ENCODE measurements around the gene ATP1A1. TPM values are rescaled to one million over a fixed set of nuclear protein-coding genes. Genes with fewer than 3 reads are reported as not detected.

Gene ATP1A1
- total RNA-seq, 1 experiment from 2014 or later = 181 TPM

GRCh38 chr1:116424438-116424837 is 51.4 kb downstream of the ATP1A1 start:
- POLR2A ChIA-PET (ENCODE audit: unreplicated experiment) = no interaction called here
- H2AFZ ChIP-seq (ENCODE audit: low read length) = no peak overlapping the region
- no peaks in the 10 kb centered on the region for H3K27me3 ChIP-seq (ENCODE audit: low read length)
- no TSS peak for BruUV-seq (replicated peaks)
- no peak overlapping the region for H3K9ac ChIP-seq (ENCODE audit: low read length)
- H3K4me2 ChIP-seq (ENCODE audit: low read length) = no peak overlapping the region
- TF ChIP-seq CTCF (conservative IDR thresholded peaks at IDR 0.05; ENCODE audit: low read depth, low read length) (no peak), EZH2 (IDR thresholded peaks at IDR 0.05; ENCODE audit: low read length, unreplicated experiment) (no peak)
- H3K4me3 ChIP-seq (ENCODE audit: low read length) = no peak overlapping the region
- intact Hi-C loops (cut with micrococcal nuclease) = no loop called here
- no peaks in the 10 kb centered on the region for H3F3A ChIP-seq (ENCODE audit: low read length, unreplicated experiment)
- no peaks in the 10 kb centered on the region for H3K9me3 ChIP-seq (ENCODE audit: low read length)
- no peaks in the 10 kb centered on the region for H3K79me2 ChIP-seq (ENCODE audit: low read length)
- CTCF ChIA-PET = no interaction called here
- DNase-seq (no peak), ATAC-seq (no peak)
- H3K36me3 ChIP-seq (ENCODE audit: low read depth, low read length) = no peaks in the 10 kb centered on the region
- H3K9me2 ChIP-seq (replicated peaks; ENCODE audit: low read length) = no peaks in the 10 kb centered on the region
- H3K27ac ChIP-seq (ENCODE audit: low read length) = no peak overlapping the region
- no peaks in the 10 kb centered on the region for H4K20me1 ChIP-seq (ENCODE audit: low read length)
- H3K4me1 ChIP-seq (ENCODE audit: insufficient read depth, low read length) = no peaks in the 10 kb centered on the region

DNA sequence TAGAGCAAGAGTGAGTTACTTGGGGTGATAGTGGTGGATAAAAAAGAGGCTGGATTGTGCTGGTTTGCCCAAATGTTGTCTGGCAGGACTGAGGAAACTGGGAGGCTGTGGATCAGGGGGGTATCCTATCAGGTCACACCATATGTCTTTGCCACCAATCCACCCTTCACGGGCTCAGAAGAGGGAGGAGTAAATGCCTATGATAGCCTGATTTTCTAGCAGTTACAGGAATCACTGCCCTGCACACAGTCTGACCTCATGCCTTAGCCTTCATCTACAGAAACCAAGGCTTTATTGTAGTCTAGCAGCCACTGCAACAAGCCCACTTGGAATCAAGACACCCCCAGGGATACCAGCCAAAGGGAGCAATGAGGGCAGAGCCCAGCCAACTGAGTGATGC is 51.8 kb downstream of the ATP1A1 start:
- Histone ChIP-seq H3K9me2 (replicated peaks; ENCODE audit: low read length) (no peaks in the 10 kb centered on the region), H3F3A (ENCODE audit: low read length, unreplicated experiment) (no peaks in the 10 kb centered on the region), H3K4me3 (ENCODE audit: low read length) (no peak overlapping the region), H3K79me2 (ENCODE audit: low read length) (no peaks in the 10 kb centered on the region), H3K27ac (ENCODE audit: low read length) (no peak overlapping the region), H2AFZ (ENCODE audit: low read length) (no peak overlapping the region), H3K36me3 (ENCODE audit: low read depth, low read length) (no peaks in the 10 kb centered on the region), H3K9me3 (ENCODE audit: low read length) (no peaks in the 10 kb centered on the region), H3K4me1 (ENCODE audit: insufficient read depth, low read length) (no peaks in the 10 kb centered on the region), H3K27me3 (ENCODE audit: low read length) (no peaks in the 10 kb centered on the region), H3K9ac (ENCODE audit: low read length) (no peak overlapping the region), H4K20me1 (ENCODE audit: low read length) (no peaks in the 10 kb centered on the region), H3K4me2 (ENCODE audit: low read length) (no peak overlapping the region)
- ChIA-PET POLR2A (ENCODE audit: unreplicated experiment) (no interaction called here), CTCF (no interaction called here)
- ATAC-seq = no peak
- TF ChIP-seq EZH2 (IDR thresholded peaks at IDR 0.05; ENCODE audit: low read length, unreplicated experiment) = no peak
- TF ChIP-seq EZH2phosphoT487 (IDR thresholded peaks at IDR 0.05; ENCODE audit: borderline replicate concordance, low read length) = no peak
- TF ChIP-seq CTCF (conservative IDR thresholded peaks at IDR 0.05; ENCODE audit: low read depth, low read length) = no peak
- intact Hi-C loops (cut with micrococcal nuclease) = no loop called here
- no TSS peak for BruUV-seq (replicated peaks)
- DNase-seq = no peak

GRCh38 chr1:116425987-116426386 is 52.9 kb downstream of the ATP1A1 start:
- POLR2A ChIA-PET (ENCODE audit: unreplicated experiment) = no interaction called here
- TF ChIP-seq EZH2 (IDR thresholded peaks at IDR 0.05; ENCODE audit: low read length, unreplicated experiment) (no peak), CTCF (conservative IDR thresholded peaks at IDR 0.05; ENCODE audit: low read depth, low read length) (no peak), EZH2phosphoT487 (IDR thresholded peaks at IDR 0.05; ENCODE audit: borderline replicate concordance, low read length) (no peak)

More at GRCh38 chr1:116425987-116426386, 52.9 kb downstream of the ATP1A1 start:
- Histone ChIP-seq H3K9me2 (replicated peaks; ENCODE audit: low read length) (no peaks in the 10 kb centered on the region), H3K9me3 (ENCODE audit: low read length) (no peaks in the 10 kb centered on the region), H2AFZ (ENCODE audit: low read length) (no peak overlapping the region), H3K4me3 (ENCODE audit: low read length) (no peak overlapping the region), H3K9ac (ENCODE audit: low read length) (no peak overlapping the region), H4K20me1 (ENCODE audit: low read length) (no peaks in the 10 kb centered on the region), H3K4me2 (ENCODE audit: low read length) (no peak overlapping the region), H3F3A (ENCODE audit: low read length, unreplicated experiment) (no peaks in the 10 kb centered on the region), H3K27ac (ENCODE audit: low read length) (no peak overlapping the region), H3K27me3 (ENCODE audit: low read length) (no peaks in the 10 kb centered on the region), H3K36me3 (ENCODE audit: low read depth, low read length) (no peaks in the 10 kb centered on the region), H3K79me2 (ENCODE audit: low read length) (no peaks in the 10 kb centered on the region), H3K4me1 (ENCODE audit: insufficient read depth, low read length) (no peaks in the 10 kb centered on the region)
- CTCF ChIA-PET = no interaction called here
- DNase-seq (no peak), ATAC-seq (no peak)
- intact Hi-C loops (cut with micrococcal nuclease) = no loop called here
- BruUV-seq (replicated peaks) = no TSS peak

Data from PC-3 (cell line).